HG03378 (cell line): Measurements from ENCODE around the gene PRDM10.

Experiments
- ATAC-seq: cut with Tn5 transposase; IDR thresholded peaks from one replicate; pipeline ENCODE4 v1.9.1; 2021; ENCODE audit warnings: mild to moderate bottlenecking, moderate library complexity; ENCODE audit not compliant: unreplicated experiment

Gene PRDM10

DNA sequence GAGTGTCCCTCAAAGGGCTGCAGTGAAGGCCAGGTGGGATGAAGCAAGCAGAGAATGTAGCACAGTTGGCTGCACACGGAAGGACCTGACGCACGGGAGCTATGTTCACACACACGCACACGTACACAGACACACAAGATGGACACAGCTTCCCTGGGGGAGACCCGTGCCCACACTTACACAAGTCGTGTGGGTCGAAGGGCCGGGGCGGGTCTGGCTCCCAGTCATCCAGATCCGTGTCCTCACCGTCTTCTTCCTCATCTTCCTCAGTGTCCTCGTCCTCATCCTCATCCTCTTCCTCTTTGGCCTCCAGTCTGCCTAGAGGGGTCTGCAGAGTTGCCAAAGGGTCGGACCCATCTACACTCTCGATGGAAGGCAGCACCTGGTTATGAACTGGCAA is 55.7 kb downstream of the PRDM10 start:
- ATAC-seq: no peak

- no peak for ATAC-seq
These were observed 56.4 kb downstream of the PRDM10 start for GRCh38 chr11:129946256-129946655.

DNA sequence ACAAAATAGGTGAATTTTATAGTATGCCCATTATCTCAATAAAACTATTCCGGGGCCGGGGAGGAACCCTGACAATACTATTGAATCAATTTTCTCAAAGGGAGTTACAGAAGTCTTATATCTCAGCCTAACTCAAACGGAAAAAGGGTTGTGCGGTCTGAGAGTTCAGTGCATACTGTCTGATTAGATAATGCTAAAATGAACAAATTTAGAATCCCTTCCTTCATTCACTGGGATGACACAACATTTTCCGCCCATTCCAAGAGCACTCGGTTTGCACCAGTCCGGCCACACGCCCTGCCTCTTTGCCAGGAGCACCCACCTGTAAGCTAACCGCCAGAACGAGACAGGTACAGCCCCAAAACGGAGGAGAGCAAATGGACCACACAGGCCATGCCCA is 57.3 kb downstream of the PRDM10 start:
- no peak for ATAC-seq

DNA sequence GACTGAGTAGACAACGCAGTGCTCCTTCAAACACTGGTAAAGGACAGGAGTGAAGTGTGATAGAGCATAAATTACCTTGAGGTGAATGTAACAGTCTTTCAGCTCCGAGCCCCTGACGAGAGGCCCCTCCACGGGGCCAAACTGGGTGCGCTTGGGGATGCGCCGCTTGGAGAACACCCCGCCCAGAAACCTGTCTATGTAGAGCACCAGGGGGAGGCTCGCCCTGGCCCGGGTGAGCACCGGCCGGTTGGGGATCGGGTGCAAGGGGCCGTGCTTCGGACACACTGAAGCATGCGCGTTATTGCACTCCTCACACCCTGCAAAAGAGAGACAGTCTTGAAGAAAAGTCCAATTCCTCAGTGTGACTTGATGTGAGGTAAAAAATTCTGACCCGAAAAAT is 57.9 kb downstream of the PRDM10 start:
- ATAC-seq: no peak

- ATAC-seq: no peak
These were observed 59.6 kb downstream of the PRDM10 start for GRCh38 chr11:129943036-129943435.

DNA sequence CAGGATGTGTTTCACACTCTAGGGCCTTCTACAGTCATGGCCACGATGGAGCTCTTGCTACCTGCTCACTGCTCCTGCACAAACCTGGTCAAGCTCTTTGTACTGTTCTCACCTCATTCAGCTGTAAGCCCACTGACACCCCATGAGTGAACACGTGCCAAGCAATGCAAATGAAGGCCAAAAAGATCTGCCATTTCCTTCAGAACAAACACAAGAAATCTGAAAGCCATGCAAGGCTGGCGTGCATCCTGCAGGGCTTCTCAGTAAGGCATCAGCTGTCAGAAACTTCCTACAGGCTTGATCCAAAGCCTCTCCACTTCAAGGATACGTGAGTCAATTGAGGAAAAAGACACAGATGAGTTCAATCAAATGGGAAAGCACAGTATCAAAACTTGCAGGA is 63.1 kb downstream of the PRDM10 start:
- no peak for ATAC-seq

DNA sequence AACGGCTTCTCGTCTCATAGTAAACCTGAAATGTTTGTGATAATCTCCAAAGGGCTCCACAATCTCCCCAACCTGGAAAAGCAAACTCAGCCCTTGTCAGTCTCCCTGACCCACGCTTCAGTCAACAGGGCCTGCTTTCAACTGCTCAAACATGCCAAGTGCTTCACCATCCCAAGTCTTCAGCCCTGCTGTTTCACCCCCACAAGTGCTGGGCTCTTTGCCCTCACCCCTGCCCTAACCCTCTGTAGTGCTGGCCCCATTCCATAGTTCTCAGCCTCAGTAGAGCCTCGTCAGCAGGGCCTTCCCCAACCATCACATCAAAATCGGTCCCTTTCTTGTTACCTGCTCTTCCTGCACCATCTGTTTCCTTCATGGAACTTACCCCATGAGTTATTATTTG is 63.9 kb downstream of the PRDM10 start:
- ATAC-seq: no peak

DNA sequence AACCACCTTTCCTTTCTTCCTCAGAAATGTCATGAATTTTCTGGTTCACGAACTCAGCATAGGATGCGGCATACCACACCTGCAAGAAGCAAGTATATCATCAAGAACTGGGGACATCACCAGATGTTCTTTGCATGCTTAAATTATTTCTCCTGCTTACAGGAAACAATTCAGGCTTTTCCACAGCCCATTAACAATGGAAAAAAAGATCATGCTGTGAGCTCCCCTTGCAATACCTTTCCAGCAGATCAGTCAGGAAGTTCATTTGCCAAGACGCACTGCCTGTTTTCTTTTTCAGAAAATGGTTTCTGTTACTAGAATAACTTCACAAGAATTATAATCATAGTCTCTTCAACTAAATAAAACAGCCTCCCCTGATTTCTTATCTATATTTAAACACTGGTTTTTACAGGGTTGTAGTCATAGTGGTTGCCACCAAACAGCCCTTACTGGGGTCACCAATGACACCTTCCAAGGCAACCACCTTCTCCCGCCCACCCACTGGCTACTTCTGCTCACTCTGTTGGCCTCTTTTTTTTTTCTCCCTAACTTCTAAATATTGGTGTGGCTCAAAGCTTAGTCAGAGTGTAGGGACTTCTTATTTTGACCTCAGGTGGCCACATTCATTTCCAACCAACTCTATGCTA is 64.9 kb downstream of the PRDM10 start:
- no peak for ATAC-seq

DNA sequence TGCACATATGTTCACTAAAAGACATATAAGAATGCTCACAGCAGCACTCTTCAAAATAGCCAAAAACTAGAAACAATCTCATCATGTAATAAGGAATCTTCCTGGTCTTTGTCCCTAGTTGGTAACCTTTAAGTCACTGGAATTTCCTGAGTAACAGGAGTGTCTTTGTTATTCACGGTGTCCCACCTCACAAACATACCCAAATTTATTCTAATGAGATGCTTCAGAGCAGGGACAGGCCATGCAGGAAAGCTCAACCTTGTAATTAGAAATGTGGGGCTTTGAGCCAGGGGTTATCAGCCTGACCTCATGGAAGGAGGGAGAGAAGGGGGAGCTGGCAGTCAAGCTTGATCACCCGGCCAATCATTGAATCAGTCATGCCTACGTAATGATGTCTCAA is 66.9 kb downstream of the PRDM10 start:
- ATAC-seq: no peak

DNA sequence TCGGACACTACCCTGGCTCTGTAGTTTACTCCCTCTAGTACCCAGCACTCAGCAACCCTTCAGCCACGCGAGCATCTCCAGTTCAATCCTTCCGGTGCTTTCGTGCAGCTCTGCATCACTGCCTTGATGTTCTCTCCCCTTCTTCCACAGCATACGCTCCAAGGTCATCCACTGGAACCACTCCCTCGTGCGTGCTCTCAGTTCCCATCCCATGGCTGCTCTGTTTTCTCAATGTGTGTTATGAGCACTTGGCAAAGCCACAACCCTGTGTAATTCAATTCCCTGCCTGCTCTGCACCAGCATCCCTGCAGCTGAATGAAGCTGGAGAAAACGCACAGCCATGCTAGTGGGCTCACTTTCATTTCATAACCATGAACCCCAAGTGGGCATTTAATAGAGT is 68.7 kb downstream of the PRDM10 start:
- ATAC-seq: no peak

DNA sequence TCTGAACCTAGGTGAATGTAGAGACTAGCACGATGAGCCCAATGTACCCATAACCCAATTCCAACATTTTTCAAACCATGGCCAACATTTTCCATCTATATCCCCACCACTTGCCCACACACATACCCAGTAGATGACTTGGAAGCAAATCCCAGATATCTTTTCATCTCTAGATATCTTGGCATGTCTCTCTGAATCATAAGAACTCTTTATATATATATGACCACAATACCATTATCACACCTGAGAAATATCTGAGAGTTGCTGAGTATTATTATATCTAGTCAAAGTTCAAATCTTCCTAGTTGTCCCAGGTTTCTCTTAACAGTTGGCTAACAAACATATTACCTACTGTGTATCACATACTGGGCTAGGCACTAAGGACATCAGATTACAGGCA is 69.4 kb downstream of the PRDM10 start:
- no peak for ATAC-seq

DNA sequence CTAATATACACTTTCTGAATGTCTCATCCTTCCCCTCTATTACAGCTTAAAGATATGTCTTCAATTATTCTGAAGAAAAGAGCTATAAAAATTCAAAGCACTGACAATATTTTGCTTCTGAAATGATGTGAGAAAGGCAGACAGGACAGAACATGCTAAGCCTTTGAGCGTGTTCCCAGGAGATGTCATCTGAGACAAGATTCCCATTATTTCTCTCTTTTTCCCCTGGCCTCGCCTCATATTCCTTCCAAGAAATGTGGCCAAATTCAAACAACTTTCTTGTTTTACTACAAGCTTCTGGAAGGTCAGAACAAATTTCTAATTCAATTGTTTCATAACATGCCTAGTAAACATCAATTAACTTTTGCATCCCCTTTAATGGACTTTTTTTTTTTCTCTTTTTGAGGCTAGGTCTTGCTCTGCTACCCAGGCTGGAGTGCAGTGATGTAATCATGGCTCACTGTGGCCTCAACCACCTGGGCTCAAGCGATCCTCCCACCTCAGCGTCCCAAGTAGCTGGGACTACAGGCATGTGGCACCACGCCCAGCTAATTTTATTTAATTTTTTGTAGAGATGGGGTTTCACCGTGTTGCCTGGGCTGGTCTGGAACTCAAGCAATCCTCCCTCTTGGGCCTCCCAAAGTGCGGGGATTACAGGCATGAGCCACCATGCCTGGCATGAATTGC is 70.1 kb downstream of the PRDM10 start:
- no peak for ATAC-seq

- no peak for ATAC-seq
These were observed 71.9 kb downstream of the PRDM10 start for GRCh38 chr11:129930743-129931142.

GRCh38 chr11:129930296-129930695 is 72.3 kb downstream of the PRDM10 start:
- no peak for ATAC-seq

DNA sequence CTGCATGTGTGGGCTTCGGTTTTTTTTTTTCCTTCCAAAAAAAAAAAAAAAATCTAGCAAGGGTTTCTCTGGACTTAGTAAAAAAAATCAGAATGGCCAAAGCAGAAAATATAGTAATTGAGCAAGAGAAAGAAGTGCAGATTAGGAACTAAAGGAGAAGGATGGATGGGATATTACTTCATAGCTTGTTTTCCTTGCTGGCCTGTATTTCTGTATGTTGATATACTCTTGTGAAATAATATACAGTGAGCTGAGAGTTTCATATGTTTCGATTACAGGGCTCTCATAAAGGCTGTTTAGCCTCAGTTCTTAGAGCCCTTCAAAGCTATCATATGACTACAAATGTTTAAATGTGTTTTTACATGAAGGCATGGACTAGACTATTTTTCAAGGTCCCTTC is 72.9 kb downstream of the PRDM10 start:
- no peak for ATAC-seq

DNA sequence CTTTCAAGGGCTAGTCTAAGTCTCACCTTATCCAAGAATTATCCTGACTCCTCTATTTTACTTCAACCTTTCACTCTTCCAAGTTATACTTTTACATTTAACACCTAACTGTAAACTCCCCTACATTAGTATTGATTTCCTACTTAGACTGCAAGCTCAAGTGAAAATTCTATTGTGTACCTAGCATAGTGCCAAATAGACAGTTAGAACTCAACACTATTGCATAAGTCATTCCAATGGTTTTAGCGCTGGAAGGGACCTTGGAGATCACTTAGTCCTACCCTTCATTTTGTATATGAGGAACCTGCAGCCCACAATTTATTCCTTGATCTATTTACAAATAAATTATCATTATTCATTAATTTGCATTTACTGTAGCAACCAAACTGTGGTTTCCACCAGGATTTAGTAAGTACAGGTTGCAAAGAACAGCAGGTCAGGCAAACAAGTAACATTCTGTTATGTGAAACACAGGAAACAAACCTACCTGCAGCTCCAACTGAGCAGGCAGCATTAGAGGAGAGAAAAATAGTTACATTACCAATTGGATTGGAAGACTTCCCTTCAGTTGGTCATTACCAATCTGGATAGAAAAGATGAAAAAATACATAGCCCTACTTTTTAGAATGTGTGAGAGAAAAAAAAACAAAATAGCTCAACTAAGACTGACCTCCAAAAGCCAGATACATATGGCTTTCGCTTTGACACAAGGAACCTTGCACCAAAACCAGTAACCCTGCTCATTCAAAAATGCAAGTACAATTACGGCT is 73.5 kb downstream of the PRDM10 start:
- no peak for ATAC-seq

- ATAC-seq: no peak
These were observed 80.0 kb downstream of the PRDM10 start for GRCh38 chr11:129922674-129923073.

DNA sequence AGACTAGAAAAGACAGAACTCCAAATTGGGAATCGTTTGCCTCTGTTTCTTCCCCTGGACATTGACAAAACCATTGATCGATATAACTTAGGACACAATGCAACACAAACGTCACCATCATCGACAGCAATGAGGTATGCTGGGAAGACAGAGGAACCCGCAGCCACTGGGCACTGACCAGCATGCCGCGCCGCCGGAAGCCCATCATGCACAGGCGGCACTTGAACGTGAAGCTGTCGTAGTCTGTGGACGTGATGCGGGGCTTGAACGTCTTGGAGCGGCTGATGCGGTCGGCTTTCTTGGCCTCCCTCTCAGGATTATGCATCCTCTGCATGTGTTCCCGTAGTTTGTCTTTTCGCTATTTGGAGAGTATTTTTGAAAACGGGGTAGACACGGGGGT is 84.3 kb downstream of the PRDM10 start:
- ATAC-seq: no peak

GRCh38 chr11:129917231-129917630 is 85.4 kb downstream of the PRDM10 start:
- ATAC-seq: no peak

DNA sequence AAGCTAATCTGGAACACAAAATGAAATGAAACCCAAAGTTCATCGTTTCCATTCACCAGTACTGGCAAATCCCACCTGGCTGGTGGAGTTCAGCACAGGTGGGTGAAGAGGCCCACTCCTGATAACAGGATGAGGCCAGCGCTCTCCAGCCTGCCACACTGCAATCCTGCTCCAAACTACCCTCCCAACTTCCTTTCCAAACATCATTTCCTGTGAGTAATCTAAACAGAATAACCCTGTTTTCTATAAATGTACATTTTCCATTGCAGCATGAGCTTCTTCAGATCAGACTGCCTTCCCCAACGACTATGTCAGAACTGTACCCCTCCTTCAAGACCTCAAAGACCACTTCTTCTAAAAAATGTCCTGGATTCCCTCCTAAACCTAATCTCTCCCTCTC is 91.3 kb downstream of the PRDM10 start:
- ATAC-seq: no peak

DNA sequence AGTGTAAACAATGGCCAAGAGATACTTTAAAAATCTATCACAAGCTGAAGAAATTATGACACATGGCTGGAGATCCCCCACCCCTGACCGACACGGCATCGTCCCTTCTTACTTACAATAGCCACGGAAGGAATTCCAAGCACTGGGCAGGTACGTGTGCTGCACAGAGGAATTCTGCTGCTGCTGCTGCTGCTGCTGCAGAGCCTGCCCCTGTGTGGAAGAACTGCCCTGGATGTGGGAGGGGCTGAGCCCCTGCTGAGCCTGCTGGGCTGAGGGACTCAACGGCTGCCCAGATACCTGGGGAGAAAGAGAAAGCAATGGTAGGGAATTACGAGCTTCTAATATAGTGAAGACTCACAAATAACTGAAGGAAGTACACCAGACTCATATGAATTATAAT is 92.3 kb downstream of the PRDM10 start:
- no peak for ATAC-seq

DNA sequence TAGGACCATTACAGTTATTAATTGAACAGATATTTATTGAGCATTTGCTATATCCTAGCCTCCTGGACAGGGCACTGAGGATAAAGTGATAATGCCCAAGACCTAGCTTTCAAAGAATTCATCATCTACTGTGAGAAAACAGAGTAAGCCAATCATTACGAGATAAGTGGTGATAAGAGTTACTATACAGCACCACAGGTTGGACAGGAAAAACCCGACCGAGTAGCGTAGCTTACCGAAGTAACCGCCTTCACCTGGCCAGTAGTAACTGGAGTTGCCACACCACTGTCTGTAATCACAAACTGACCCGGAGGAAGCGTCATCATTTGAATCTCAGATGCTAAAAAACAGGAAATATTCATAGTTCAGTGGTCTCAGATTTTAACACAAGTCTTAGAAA is 97.2 kb downstream of the PRDM10 start:
- ATAC-seq: no peak
